HUES48 (cell line): Measurements from ENCODE around the gene WNK2.
A peak's percentile ranks its signal among the peaks of the same experiment; 100 is the strongest.

Source experiments
- H3K27ac ChIP-seq: one replicate; pipeline ENCODE4 v1.7.0; 2013; ENCODE audit warnings: low read depth, low read length, inconsistent platforms
- H3K27me3 ChIP-seq: 2 replicates; pipeline ENCODE4 v1.6.1; 2013; ENCODE audit warnings: mild to moderate bottlenecking, low read length; ENCODE audit not compliant: control insufficient read depth, insufficient read depth
- H3K36me3 ChIP-seq: 2 replicates; pipeline ENCODE4 v1.6.1; 2013; ENCODE audit warnings: low read length; ENCODE audit not compliant: control insufficient read depth, insufficient read depth
- H3K4me1 ChIP-seq: 2 replicates; pipeline ENCODE4 v1.6.1; 2013; ENCODE audit warnings: mild to moderate bottlenecking, low read length; ENCODE audit not compliant: control insufficient read depth, insufficient read depth
- H3K4me3 ChIP-seq: 2 replicates; pipeline ENCODE4 v1.5.1; 2013; ENCODE audit warnings: mild to moderate bottlenecking, low read depth, low read length
- H3K9ac ChIP-seq: 2 replicates; pipeline ENCODE4 v1.6.1; 2013; ENCODE audit warnings: mild to moderate bottlenecking, low read depth, low read length, moderate library complexity
- H3K9me3 ChIP-seq: 2 replicates; pipeline ENCODE4 v1.6.1; 2013; ENCODE audit warnings: low read length; ENCODE audit not compliant: control insufficient read depth, insufficient read depth

The WNK2 gene

DNA sequence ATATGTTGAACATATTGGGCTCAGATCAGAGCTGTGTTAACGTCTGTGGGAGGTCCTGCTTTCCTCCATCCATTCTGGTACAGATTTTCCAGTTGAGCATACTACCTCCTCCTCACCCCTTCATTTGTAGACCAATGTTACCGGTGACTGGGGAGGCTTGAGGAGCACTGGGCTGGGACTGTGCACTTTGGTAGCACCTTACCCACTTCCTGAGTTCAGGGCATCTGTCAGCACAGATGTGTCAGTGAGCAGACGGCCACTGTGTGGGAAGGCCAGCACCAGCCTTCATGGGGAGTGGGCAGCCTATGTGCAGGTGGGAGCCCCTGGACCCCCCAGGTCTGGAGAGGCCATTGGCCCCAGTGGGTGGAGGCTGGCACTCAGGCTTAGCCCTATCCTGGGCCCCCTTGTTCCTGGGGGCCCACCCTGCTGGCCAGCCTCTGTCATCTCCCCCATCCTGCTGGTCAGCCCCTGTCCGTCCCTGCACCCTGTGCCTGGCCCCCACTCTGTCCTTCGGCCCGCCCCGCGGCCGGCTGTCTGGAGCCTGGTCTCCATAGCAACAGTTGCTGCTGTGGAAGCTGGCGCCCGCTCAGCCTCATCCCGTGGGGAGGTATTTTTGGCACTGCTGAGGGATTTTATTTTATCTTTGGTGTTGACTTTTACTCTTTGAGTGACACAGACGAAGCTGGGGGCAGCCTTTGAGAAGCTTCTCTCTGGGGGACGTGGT is 21.3 kb downstream of the WNK2 start:
- Histone ChIP-seq H3K9ac (no peak overlapping the region), H3K27ac (no peak overlapping the region), H3K9me3 (no peaks in the 10 kb centered on the region), H3K4me3 (no peak overlapping the region), H3K36me3 (no peaks in the 10 kb centered on the region), H3K4me1 (no peaks in the 10 kb centered on the region), H3K27me3 (no peaks in the 10 kb centered on the region)

DNA sequence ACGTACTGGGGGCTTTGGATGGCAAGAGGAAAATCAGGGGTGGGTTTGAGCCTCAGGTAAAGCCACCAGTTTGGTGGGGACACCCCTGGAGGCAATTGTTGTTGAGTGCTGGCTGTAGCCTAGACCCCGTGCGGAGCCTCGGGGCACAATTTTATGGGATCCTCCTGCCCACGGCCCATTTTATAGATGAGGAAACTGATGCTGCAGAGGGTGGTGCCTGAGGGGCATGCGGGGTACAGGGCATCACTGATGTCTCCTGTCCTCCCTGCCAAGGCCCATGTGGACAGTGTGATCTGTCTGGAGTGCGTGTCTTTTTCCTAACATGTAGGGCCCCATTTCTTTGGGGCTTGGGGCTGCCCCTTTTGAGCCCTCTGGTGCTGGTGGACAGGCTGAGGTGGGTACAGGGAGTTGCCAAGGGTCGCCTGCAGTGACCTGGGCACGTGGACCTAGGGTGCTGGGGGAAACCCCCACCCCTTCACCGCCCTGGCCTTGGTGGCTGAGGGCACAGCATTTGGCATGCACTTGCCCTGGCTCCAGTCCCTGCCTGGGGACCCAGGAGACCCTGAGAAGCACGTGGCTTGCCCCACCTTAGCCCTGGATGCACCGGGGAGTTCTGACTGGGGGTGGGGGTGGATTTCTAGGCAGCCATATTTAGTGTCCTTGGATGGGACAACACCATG is 22.1 kb downstream of the WNK2 start:
- Histone ChIP-seq H3K9me3 (no peaks in the 10 kb centered on the region), H3K9ac (no peak overlapping the region), H3K27me3 (no peaks in the 10 kb centered on the region), H3K27ac (no peak overlapping the region), H3K4me1 (no peaks in the 10 kb centered on the region), H3K36me3 (no peaks in the 10 kb centered on the region), H3K4me3 (no peak overlapping the region)

DNA sequence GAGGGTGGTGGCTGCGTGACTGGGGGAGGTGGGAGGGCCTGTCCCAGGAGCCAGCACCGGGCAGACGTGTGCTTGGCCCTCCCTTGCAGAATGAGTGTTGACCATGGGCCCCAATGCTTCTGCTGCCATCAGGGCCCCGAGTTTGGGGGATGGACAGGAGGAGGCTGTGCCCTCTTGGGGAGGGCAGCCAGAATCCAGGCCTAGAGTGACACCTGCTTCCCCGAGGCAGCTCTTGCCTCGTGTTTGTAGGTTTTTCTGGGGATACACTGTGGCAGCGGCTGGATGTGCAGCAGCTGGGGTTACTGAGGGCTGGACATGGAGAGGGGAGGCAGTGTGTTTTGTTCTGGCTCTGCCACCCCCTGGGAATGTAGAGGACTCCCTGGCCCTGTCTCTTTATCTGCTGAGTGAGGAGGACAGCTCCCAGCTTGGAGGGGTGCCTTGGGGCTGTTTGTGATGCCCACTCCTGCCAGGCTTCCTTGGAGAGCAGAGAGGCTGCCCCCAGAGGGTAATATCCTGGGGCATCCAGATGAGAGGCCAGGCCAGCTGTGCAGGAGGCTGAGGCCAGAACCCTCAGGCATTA is 22.7 kb downstream of the WNK2 start:
- no peak overlapping the region for H3K4me3 ChIP-seq
- H3K9ac ChIP-seq, result no peak overlapping the region
- H3K27me3 ChIP-seq, result no peaks in the 10 kb centered on the region
- no peaks in the 10 kb centered on the region for H3K9me3 ChIP-seq
- no peaks in the 10 kb centered on the region for H3K4me1 ChIP-seq
- H3K36me3 ChIP-seq, result no peaks in the 10 kb centered on the region
- H3K27ac ChIP-seq, result no peak overlapping the region

DNA sequence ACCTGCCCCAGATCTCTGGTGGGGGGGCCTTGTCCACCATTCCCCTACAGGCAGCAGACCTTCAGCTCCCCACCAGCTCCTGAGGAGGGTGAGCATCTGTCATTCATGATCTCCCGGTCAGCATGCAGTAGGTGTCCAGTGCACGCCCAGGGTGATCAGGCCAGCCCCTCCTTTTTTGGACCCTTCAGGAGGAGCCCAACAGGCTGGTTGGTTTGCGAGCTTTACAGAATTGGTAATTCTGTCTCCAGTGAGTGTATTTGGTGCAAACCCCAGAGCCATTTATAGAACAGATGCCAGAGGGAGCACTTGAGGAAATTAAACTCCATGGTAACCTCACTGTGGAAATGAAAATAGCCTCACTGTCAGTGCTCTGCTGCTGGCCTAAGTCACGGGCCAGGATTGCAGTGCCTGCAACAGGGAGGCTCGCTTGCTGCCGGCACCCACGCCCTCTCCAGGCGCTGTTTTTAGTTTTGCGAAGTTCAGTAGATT is 23.4 kb downstream of the WNK2 start:
- Histone ChIP-seq H3K9ac (no peak overlapping the region), H3K27ac (no peak overlapping the region), H3K36me3 (no peaks in the 10 kb centered on the region), H3K9me3 (no peaks in the 10 kb centered on the region), H3K4me3 (no peak overlapping the region), H3K4me1 (no peaks in the 10 kb centered on the region), H3K27me3 (no peaks in the 10 kb centered on the region)

DNA sequence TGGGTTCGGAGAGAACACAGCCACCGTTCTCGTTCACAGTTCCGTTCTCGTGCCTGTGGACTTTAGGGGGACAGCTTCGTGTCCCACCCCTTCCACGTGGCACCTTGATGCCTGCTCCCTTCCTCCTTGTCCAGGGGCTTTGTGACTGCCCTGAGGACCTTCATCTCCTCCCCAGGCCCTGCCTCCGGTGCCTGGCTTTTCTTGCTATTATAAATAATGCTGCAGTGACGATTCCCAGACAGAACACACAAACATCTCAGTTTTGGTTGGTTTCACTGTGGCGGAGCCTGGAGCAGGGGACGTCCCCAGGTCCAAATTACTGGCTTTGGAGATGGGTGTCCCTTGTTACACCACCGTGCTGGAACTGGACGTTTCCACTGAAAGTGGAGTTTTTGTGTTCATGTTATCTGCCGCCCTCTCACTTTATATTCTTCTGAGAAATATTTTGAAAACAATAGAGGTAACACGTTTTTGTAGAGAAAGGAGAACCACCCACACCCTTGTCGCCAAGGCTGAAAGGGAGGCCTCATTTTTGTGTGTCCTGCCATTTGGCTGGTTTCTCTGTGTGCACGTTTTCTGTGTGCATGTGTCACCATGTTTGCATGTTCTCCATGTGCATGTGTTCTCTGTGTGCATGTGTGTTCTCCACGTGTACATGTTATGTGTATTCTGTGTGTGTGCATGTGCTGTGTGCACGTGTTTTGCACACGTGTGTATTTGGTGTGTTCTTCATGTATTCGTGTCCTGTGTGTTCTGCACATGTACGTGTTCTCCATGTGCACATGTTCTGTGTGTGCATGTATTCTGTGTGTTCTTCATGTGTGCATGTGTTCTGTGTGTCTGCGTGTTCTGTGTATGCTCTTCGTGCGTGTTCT is 24.2 kb downstream of the WNK2 start:
- H3K4me1 ChIP-seq, result no peaks in the 10 kb centered on the region
- no peak overlapping the region for H3K9ac ChIP-seq
- H3K9me3 ChIP-seq, result no peaks in the 10 kb centered on the region
- no peaks in the 10 kb centered on the region for H3K36me3 ChIP-seq
- no peak overlapping the region for H3K4me3 ChIP-seq
- peak overlapping the region; percentile 10 for H3K27ac ChIP-seq
- no peaks in the 10 kb centered on the region for H3K27me3 ChIP-seq

DNA sequence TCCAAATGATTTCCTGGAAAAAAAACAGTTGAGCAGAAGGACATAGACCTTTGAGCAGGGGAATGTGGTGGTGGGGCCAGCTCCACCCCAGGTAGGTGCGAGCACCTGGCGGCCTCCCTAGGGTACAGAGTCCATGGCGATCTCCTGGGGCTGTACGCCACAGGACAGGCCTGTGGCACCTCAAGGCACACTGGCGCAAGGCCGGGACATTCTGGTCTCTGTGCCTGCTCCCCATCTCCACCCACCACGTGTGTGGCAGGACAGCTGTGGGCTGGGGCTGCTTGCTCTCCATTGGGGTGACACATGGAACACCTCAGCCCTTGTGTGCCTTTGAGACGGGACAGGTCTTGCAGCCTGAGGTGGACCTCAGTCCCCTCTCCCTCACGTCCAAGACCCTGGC is 25.2 kb downstream of the WNK2 start:
- no peaks in the 10 kb centered on the region for H3K9me3 ChIP-seq
- no peak overlapping the region for H3K9ac ChIP-seq
- no peaks in the 10 kb centered on the region for H3K4me1 ChIP-seq
- H3K27me3 ChIP-seq, result no peaks in the 10 kb centered on the region
- no peaks in the 10 kb centered on the region for H3K36me3 ChIP-seq
- no peak overlapping the region for H3K27ac ChIP-seq
- H3K4me3 ChIP-seq, result no peak overlapping the region

DNA sequence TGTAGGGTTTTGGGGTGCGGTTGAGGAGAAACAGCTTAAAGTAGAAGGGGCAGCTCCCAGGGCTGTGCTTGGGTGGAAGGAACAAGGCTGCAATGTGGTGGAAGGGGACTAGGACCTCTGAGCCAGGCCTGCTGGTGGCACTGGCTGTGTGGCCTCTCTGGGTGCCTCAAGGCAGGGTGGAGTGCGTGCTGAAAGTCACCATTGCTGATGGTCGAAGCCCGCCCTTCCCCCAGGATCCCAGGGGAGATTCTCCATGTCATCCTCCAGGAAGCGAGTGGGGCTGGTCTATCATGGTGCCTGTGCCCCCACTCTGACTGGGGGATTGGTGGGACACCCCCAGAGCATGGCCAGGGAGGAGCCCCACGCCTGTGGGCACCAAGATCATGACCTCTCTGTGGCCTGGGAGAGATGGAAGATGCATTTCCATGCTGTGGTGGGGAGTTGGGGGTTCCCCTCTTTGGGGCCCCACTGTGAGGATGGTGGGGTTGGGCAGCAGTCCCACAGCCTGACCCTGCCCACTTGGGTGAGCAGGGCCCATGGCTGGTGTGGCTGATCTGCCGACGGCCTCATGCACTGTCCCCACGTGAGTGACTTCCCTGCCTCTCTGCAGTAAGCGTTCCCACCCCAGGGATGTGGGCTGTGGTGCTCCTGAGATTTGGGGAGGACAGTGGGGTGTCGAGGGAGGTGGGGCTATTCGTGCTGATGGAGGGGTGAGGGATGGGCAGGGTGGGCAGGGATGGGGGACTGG is 25.8 kb downstream of the WNK2 start:
- Histone ChIP-seq H3K36me3 (no peaks in the 10 kb centered on the region), H3K4me1 (no peaks in the 10 kb centered on the region)

DNA sequence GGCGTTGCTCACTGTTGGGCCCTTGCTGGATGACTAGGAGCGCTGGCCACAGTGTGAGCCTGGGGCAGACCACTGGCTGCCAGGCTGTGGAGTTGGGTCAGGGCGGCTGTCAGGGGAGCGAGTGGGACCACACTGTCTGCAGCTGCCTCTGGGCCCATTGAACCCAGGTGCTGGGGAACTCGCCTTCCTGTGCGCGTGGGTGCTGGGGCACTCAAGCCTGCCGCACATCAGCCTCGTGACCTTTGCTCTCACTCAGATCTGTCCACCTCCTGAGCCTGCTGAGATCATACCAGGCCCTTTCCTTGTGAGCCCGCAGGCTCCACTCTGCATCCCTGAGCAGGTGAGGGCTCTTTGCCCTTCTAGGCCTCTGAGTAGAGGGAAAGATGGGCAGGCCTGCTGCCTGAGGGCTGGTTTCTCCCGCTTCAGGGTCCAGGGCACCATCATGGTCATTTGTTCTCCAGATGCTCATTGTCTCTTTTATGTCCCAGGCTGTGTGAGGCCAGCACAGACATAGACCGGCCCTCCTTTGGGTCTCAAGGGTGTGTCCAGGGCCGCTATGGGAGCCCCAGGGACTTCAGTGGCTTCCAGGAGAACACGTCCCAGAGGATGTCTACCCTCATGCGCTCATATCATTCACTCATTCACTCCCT is 26.5 kb downstream of the WNK2 start:
- no peak overlapping the region for H3K27ac ChIP-seq
- no peak overlapping the region for H3K9ac ChIP-seq
- H3K36me3 ChIP-seq, result no peaks in the 10 kb centered on the region
- no peak overlapping the region for H3K4me3 ChIP-seq
- H3K27me3 ChIP-seq, result no peaks in the 10 kb centered on the region
- 0 out of 2 replicates have a peak, but pooled peaks cover 2% of the 10 kb centered on the region for H3K9me3 ChIP-seq
- no peaks in the 10 kb centered on the region for H3K4me1 ChIP-seq

More for the DNA sequence above, 25.8 kb downstream of the WNK2 start:
- H3K27ac ChIP-seq, result no peak overlapping the region
- no peaks in the 10 kb centered on the region for H3K9me3 ChIP-seq
- no peaks in the 10 kb centered on the region for H3K27me3 ChIP-seq
- H3K4me3 ChIP-seq, result no peak overlapping the region
- H3K9ac ChIP-seq, result no peak overlapping the region

DNA sequence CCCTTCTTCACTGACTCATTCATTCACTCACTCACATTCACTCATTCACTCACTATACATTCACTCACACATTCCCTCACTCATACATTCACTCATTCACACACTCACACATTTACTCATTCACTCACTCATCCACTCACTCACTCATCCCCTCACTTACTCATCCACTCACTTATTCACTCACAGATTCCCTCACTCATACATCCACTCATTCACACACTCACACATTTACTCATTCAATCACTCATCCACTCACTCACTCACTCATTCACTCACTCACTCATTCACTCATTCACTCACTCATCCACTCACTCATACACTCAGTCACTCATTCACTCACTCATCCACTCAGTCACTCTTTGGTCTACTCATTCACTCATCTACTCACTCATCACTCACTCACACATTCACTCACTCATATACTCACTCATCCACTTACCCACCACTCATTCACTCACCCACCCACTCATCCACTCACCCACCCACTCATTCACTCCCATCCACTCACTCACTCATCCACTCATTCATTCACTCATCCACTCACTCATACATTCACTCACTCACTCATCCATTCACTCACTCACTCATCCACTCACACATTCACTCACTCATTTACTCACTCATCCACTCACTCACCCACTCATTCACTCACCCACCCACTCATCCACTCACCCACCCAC is 27.2 kb downstream of the WNK2 start:
- H3K27ac ChIP-seq, result no peak overlapping the region

More for the DNA sequence above, 27.2 kb downstream of the WNK2 start:
- no peaks in the 10 kb centered on the region for H3K27me3 ChIP-seq
- H3K9me3 ChIP-seq, result 0 out of 2 replicates have a peak, but pooled peaks cover 2% of the 10 kb centered on the region
- H3K36me3 ChIP-seq, result no peaks in the 10 kb centered on the region
- H3K9ac ChIP-seq, result no peak overlapping the region
- no peak overlapping the region for H3K4me3 ChIP-seq
- H3K4me1 ChIP-seq, result no peaks in the 10 kb centered on the region
